ENCODE measurements around the gene CYTH1.

The CYTH1 gene, protein sequence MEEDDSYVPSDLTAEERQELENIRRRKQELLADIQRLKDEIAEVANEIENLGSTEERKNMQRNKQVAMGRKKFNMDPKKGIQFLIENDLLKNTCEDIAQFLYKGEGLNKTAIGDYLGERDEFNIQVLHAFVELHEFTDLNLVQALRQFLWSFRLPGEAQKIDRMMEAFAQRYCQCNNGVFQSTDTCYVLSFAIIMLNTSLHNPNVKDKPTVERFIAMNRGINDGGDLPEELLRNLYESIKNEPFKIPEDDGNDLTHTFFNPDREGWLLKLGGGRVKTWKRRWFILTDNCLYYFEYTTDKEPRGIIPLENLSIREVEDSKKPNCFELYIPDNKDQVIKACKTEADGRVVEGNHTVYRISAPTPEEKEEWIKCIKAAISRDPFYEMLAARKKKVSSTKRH

GRCh38 chr17:78781893-78782304 lies at the start of gene CYTH1:
Gene CYTH1, minus strand, starts transcription at chr17:78782273. Its CDS starts 50 bp downstream, at chr17:78782223.
- DNase-seq = no peak

DNA sequence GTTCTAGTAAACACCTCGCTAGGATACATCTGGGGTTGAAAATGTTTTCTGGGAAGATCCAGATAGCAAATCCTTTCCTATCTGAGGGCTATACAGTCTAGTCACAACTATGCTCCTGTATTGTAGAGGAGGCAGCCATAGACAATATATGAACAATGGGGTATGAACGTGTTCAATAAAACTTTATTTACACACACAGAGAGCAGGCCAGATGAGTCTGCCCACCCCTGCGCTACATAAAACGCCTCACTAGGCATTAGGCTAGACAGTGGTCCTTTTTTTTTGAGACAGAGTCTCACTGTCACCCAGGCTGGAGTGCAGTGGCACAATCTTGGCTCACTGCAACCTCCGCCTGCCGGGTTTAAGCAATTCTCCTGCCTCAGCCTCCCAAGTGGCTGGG lies 47.4 kb upstream of the CYTH1 start:
- no peak for DNase-seq

- no peak for DNase-seq
Measured at GRCh38 chr17:78828470-78829185, 46.6 kb upstream of the CYTH1 start.

DNA sequence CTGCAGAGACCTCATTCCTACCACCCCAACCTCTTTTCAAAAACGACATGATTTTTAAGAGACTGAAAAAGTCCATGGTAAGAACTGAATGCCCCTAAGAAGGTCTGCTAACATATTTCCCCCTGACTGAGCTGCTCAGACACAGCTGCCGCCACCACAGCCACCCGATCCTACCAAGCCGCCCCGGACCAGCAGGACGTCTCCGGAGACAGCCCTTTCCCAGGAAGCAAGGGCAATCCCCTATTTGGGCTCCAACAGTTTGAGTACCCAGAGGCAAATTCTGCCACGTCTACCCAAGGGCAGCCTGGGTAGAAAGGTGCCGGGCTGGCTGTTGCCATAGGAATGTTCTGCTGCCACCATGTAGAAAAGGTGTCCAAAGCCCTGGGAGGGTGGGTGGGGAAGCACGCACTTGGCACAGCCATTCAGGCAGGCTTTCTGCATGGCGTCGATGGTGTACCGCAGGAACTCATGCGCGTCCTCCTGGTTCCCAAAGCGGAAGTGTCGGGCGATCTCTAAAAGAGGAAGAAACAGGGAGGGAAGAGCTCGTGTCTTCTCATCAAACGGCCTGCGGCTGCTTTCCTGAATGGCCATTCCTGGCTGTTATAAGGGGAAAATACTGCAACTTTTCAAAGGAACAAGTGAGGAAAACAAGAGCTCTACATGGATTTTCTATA lies 44.9 kb upstream of the CYTH1 start:
- DNase-seq = no peak

GRCh38 chr17:78826421-78826820 lies 44.3 kb upstream of the CYTH1 start:
- no peak for DNase-seq

DNA sequence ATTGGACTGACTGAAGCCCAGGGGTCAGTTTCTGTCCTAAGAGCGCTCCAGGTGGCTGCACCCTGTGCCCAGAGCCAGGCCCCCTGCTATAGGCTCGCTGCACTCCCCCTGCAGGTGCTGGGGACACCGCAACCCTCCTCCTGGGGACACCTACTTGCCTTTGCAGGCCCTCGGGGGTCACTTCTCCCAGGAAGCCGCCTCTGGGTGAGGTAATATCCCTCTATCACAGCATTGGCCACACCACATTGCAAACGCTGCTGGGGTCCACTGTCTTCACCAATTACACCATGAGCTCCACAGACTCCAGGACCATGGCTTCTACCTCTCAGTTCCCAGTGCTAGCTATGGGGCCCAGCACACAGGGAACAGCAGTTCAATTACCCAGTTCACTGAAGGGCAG lies 43.6 kb upstream of the CYTH1 start:
- DNase-seq = no peak

DNA sequence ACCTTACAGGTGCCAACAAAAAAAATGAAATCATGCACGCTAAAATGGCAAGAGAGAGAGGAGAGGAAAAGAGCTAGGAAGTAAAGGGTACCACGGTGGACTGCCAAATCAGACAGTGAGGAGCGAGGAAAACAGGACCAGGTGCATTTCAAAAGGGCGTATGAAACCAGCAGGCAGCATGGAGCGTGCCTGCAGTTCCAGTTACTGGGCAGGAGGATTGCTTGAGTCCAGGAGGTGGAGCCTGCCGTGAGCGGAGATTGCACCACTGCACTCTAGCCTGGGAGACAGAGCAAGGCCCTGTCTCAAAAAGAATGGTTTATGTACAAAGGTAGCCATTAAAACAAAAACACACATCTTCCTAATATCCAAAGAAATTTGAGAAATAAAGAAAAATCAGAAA lies 42.2 kb upstream of the CYTH1 start:
- DNase-seq = no peak

DNA sequence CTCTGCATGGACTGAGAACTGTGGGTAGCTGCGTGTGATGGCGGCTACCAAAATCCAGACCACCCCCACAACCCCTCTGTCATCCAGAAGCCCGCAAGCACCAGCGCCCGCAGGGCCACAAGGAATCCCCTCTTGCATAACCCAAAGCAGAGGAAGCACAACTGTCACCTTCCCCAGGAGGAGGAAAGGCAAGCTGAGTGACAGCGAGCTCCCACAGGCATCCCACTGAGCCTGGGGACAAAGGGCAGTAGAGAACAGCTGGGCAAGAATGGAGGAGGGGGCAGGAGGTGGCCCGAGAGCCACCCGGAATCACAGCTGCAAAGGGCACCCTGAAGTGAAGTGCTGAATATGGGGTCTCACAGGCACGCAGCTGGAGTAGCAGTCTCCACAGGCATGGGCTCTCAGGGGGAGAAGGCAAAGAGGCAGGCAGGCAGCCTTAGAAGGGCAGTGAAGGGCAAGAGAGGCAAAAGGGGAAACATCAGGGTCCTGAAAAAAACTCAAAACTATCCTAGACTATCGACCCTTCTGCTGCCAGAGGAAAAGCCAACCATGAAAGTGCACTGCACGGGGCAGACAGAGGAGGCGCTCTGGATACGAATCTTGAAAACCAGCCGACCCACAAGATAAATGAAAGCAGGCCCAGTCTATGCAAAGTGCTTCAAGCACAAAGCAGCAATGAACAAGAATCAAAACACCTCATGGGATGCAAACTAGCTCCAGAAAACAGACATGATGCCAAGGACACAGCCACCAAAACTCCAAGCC lies 41.4 kb upstream of the CYTH1 start:
- no peak for DNase-seq

DNA sequence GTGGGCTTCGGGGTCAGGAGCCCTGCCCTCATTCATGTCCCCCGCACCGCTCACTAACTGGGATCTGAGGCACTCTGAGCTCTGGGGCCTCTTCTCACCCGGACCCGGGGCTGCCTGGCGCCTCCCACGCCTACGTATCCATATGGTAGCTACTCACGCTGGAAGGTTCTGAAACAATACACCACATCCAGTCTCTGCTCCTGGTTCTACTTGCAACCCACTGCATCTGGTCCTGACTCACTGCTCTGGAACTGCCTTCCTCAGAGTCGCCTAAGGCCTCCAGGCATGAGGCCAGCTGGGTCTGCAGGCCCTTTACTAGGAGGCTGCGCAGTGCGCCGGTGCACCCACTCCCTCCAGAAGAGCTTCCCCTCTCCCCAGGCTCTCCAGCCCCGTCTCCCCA lies 40.5 kb upstream of the CYTH1 start:
- no peak for DNase-seq

GRCh38 chr17:78821961-78822360 lies 39.9 kb upstream of the CYTH1 start:
- DNase-seq = no peak

GRCh38 chr17:78820841-78821240 lies 38.8 kb upstream of the CYTH1 start:
- DNase-seq = no peak

DNA sequence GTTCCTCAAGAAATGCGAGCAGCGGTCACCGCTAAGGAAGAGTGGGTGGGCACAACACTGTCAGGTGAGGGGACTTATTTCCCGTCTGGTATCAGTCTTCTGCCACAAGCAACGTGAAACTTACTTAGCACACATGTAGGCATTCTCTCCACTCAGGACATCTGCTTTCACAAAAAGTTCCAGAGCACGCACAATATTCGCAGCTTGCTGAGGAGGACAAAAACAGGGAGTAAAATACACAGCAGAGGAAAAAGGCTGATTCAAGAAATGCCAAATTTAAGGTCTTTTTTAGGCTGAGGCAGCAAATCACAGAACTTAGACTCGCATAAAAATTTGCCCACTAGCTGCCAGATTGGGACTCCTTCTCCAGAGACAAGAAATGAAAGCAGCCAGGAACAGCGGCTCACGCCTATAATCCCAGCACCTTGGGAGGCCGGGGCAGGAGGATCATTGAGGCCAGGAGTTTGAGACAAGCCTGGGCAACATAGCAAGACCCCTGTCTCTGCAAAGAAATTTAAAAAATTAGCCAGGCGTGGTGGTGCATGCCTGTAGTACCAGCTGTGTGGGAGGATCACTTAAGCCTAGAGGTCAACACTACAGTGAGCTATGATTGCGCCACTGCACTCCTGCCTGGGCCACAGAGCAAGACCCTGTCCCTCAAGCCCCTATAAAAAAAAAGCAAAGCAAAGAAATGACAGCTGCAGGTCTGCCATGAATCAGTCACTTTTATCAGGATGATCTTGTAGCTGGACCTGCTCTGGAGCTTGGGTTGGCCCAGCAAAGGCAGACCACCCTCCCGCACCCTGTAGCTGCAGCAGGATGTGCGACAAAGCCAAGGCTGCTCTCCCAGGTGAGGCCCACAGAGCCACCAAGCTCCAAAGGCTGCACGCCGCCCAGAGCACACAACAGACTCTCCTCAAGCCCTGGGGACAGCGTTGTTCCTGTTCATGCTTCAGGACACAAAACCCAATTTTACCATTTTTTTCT lies 38.0 kb upstream of the CYTH1 start:
- no peak for DNase-seq

GRCh38 chr17:78819402-78819801 lies 37.3 kb upstream of the CYTH1 start:
- DNase-seq = no peak

GRCh38 chr17:78818932-78819331 lies 36.9 kb upstream of the CYTH1 start:
- no peak for DNase-seq

- no peak for DNase-seq
Measured at GRCh38 chr17:78818152-78818846, 36.2 kb upstream of the CYTH1 start.

DNA sequence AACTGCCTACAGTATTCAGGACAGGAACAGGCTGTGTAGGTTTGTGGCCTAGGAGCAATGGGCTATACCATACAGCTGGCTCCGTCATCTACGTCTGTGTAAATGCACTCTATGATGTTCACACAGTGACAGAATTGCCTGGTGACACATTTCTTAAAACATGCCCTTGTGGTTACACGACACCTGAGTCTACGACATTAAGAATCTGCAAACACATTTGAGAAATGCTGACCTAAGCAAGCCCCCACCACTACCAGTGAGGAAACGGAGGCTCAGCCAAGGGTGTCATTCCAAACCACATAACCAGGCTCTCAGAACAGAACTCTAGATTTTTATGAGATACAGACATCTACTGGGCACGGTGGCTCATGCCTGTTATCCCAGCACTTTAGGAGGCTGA lies 35.0 kb upstream of the CYTH1 start:
- DNase-seq = peak; percentile 69

- no peak for DNase-seq
Measured at GRCh38 chr17:78815696-78816095, 33.6 kb upstream of the CYTH1 start.

- DNase-seq = no peak
Measured at GRCh38 chr17:78812855-78813254, 30.8 kb upstream of the CYTH1 start.

GRCh38 chr17:78808163-78808562 lies 26.1 kb upstream of the CYTH1 start:
- no peak for DNase-seq

GRCh38 chr17:78806451-78806850 lies 24.4 kb upstream of the CYTH1 start:
- DNase-seq = no peak

DNA sequence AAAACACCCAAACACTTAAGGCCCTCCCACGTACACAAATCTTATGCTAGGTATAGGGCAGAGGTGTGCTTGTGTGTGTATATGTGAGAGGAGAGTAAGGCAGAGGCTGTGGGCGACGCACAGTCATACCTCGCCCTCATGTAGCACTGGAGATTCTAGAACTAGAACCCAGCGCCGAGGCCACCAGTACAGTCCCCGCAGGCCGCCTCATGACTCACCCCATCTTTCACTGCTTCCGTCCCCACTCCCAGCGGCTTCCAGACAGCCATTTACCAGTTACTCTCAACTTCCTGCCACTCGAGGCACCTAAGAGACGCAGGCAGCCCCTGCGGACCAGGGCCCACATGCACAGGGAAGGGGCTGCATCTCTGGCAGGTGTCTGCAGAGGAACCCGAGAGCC lies 23.2 kb upstream of the CYTH1 start:
- peak; percentile 75 for DNase-seq

All from activated CD8-positive, alpha-beta memory T cell treated with anti-CD3 and anti-CD28 coated beads, Interleukin-2, amount 50 U/mL, for 48 hours (primary cell).